Fibroblast of pulmonary artery (primary cell): ENCODE results near the gene RCBTB2.
A peak's percentile ranks its signal among the peaks of the same experiment; 100 is the strongest.

Experiments used
- DNase-seq: peaks from one replicate; pipeline ENCODE4 v3.0.0-alpha.2; 2010; ENCODE audit warnings: low read depth
- H3K4me3 ChIP-seq: replicated peaks from 2 replicates; pipeline ENCODE4 v1.5.1; 2011; ENCODE audit warnings: low read depth, mild to moderate bottlenecking, control low read depth, low read length, moderate library complexity
- CTCF ChIP-seq: IDR thresholded peaks from 2 replicates; pipeline ENCODE4 v1.5.1; 2011; ENCODE audit warnings: mild to moderate bottlenecking, control low read depth, low read length, inconsistent platforms; ENCODE audit errors: missing control alignments

Gene RCBTB2

DNA sequence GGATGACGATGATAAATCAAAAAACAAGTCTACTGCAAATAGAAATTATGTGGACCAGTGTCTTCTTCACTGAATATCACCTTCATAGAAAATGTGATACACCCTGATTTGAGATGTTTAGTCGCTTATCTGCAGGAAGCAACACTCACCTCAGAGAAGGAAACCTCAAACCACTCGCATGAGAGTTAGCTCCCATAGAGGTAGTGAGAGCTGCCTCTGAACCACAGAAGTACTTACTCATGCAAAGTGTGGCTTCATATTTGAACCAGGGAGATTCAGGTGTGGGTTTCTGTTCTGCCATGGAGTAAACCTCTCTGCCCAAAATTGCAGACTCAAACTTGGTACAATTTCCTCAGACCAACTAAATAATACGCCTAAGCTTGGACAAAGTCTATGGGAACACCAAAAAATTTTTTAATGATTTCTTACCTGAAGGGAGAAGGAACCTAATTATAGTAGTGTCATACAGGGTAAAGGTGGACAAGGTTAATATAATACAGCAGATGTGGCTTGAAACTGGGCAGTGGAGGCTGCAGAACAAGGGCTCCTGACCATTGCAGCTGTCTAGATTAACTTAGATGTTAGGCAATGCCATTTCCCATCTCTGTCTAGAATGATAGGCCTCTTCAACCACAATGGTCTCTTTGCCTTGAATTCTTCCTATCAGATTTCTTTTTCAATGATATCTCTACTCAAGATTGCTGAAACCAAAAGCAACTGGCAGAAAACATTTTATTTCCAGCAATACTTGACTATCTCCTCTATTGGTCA lies 29.6 kb upstream of the RCBTB2 start:
- TF ChIP-seq CTCF: no peak
- no peak overlapping the region for H3K4me3 ChIP-seq
- no peak for DNase-seq

- no peak for DNase-seq
- TF ChIP-seq CTCF: no peak
Measured at GRCh38 chr13:48561466-48562235, 28.8 kb upstream of the RCBTB2 start.

GRCh38 chr13:48560657-48561337 lies 27.9 kb upstream of the RCBTB2 start:
- TF ChIP-seq CTCF: no peak
- DNase-seq: no peak
- H3K4me3 ChIP-seq: no peak overlapping the region

More at GRCh38 chr13:48561466-48562235, 28.8 kb upstream of the RCBTB2 start:
- H3K4me3 ChIP-seq: no peak overlapping the region

DNA sequence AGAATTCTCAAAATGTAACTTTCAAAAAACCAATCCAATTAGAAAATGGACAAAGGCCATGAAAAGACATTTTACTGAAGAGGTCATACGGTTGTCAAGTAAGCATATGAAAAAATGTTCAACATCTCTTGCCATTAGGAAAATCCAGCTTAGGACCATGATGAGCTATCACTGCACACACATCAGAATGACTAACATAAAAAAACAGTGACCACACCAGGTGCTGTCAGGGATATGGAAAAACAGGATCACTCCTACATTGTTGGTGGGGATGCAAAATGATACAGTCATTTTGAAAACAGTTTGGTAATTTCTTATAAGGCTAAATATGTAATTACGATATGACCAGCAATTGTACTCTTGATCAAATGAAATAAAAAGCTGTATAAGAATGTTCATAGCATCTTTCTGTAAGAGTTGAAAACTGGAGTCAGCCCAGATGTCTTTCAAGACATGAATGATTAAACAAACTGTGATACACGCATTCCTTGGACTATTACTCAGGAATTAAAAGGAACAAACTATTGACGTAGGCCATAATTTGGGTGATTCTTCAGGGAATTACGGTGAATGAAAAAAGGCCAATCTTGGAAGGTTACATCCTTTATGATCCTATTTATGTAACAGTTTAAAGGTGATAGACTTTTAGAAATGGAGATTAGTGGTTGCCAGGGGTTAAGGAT lies 26.9 kb upstream of the RCBTB2 start:
- H3K4me3 ChIP-seq: no peak overlapping the region
- peak; percentile 55 for DNase-seq
- no peak for TF ChIP-seq CTCF

GRCh38 chr13:48556817-48557216 lies 23.9 kb upstream of the RCBTB2 start:
- no peak for TF ChIP-seq CTCF
- no peak overlapping the region for H3K4me3 ChIP-seq
- DNase-seq: no peak

GRCh38 chr13:48555441-48555840 lies 22.6 kb upstream of the RCBTB2 start:
- no peak for TF ChIP-seq CTCF
- no peak for DNase-seq
- H3K4me3 ChIP-seq: no peak overlapping the region
